22Rv1 (cell line): ENCODE results near the gene ZNF311.
"Not testable (repeated sequence)": the region's sequence is repeated elsewhere in the genome, so short reads cannot be mapped to it uniquely, and the experiment has no call there.

Source experiments
- ZFX ChIP-seq: fragments of 450-650 bp; IDR thresholded peaks from 2 replicates; pipeline ENCODE4 v1.6.1; 2017; ENCODE audit warnings: antibody characterized with exemption, borderline replicate concordance
- TF ChIP-seq, protein P1 (sequence below): fragments of 450-650 bp; IDR thresholded peaks from 2 replicates; pipeline ENCODE4 v1.5.1; 2017; ENCODE audit warnings: mild to moderate bottlenecking

DNA sequence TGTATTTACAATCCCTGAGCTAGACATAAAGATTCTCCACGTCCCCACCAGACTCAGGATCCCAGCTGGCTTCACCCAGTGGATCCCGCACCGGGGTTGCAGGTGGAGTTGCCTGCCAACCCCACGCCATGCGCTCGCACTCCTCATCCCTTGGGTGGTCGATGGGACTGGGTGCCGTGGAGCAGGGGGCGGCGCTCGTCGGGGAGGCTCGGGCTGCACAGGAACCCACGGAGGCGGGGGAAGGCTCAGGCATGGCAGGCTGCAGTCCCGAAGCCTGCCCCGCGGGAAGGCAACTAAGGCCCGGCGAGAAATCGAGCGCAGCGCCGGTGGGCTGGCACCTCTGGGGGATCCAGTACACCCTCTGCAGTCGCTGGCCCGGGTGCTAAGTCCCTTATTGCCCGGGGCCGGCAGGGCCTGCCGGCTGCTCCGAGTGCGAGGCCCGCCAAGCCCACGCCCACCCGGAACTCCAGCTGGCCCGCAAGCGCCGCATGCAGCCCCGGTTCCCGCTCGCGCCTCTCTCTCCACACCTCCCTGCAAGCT, 55.4 kb downstream of the ZNF311 start:
- TF ChIP-seq, protein P1, sequence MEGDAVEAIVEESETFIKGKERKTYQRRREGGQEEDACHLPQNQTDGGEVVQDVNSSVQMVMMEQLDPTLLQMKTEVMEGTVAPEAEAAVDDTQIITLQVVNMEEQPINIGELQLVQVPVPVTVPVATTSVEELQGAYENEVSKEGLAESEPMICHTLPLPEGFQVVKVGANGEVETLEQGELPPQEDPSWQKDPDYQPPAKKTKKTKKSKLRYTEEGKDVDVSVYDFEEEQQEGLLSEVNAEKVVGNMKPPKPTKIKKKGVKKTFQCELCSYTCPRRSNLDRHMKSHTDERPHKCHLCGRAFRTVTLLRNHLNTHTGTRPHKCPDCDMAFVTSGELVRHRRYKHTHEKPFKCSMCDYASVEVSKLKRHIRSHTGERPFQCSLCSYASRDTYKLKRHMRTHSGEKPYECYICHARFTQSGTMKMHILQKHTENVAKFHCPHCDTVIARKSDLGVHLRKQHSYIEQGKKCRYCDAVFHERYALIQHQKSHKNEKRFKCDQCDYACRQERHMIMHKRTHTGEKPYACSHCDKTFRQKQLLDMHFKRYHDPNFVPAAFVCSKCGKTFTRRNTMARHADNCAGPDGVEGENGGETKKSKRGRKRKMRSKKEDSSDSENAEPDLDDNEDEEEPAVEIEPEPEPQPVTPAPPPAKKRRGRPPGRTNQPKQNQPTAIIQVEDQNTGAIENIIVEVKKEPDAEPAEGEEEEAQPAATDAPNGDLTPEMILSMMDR: not testable (repeated sequence)
- TF ChIP-seq ZFX: not testable (repeated sequence)
